Activated B cell treated with CpG ODN at 0.5 μM for 24 hours (primary cell): ENCODE data around the gene KLHL35. TPM values are rescaled to one million over a fixed set of nuclear protein-coding genes. Genes with fewer than 3 reads are reported as not detected.

ENCODE experiments used
- ATAC-seq: fragments of 200-7000 bp; cut with Tn5 transposase; one replicate; pipeline ENCODE4 v1.10.0; 2021; ENCODE audit warnings: low read depth, mild to moderate bottlenecking, moderate library complexity
- CTCF ChIA-PET: fragments of 350-600 bp; sonication (Branson Sonifier 250); formaldehyde crosslinking; loops from one replicate; lab custom pipeline; 2021; ENCODE audit warnings: antibody characterized with exemption; lab: Charles Lee
- POLR2A ChIA-PET: fragments of 350-600 bp; sonication (Branson Sonifier 250); formaldehyde crosslinking; loops from one replicate; lab custom pipeline; 2021; ENCODE audit warnings: antibody characterized with exemption; lab: Charles Lee
- DNase-seq: peaks from one replicate; pipeline ENCODE4 v3.0.0; 2022
- H3K27ac Mint-ChIP-seq: one replicate; pipeline ENCODE4 v1.8.0; 2020; ENCODE audit warnings: mixed read lengths
- H3K27me3 Mint-ChIP-seq: one replicate; pipeline ENCODE4 v1.8.0; 2021; ENCODE audit warnings: mixed read lengths
- H3K36me3 Mint-ChIP-seq: one replicate; pipeline ENCODE4 v1.8.0; 2021; ENCODE audit warnings: low read depth, mixed read lengths
- H3K4me1 Mint-ChIP-seq: one replicate; pipeline ENCODE4 v1.8.0; 2021; ENCODE audit warnings: mixed read lengths
- H3K4me3 Mint-ChIP-seq: one replicate; pipeline ENCODE4 v1.8.0; 2020; ENCODE audit warnings: mild to moderate bottlenecking, mixed read lengths
- H3K9me3 Mint-ChIP-seq: one replicate; pipeline ENCODE4 v1.8.0; 2020; ENCODE audit warnings: mixed read lengths
- CTCF ChIP-seq: fragments of 200-600 bp; IDR thresholded peaks from one replicate; pipeline ENCODE4 v1.8.0; 2022; ENCODE audit warnings: antibody characterized with exemption, mild to moderate bottlenecking
- intact Hi-C: fragments of 100-400 bp; cut with micrococcal nuclease; formaldehyde crosslinking; loops from one replicate; pipeline ENCODE4 v1.15.1; 2024
- total RNA-seq: library from RNA; stranded (reverse); gene quantifications from 2 replicates; pipeline ENCODE4 v1.2.3, GENCODE V29; 2022

Gene KLHL35
- total RNA-seq, 1 donor from 2014 or later = 0.11 TPM

GRCh38 chr11:75440960-75441803 lies 8.2 kb upstream of the KLHL35 start:
- Mint-ChIP-seq H3K4me1 (no peaks in the 10 kb centered on the region), H3K36me3 (peaks cover 4% of the 10 kb centered on the region), H3K27ac (no peak overlapping the region), H3K27me3 (no peaks in the 10 kb centered on the region), H3K9me3 (no peaks in the 10 kb centered on the region), H3K4me3 (no peak overlapping the region)
- DNase-seq (no peak), ATAC-seq (no peak)
- CTCF ChIA-PET = interaction anchor here (0.9 kb wide), 1 partner anchor 96 kb away, joined by 3 read pairs; no protein-coding TSS in a partner anchor
- POLR2A ChIA-PET = no interaction called here
- no peak for TF ChIP-seq CTCF
- intact Hi-C loops = no loop called here

GRCh38 chr11:75439495-75440120 lies 6.6 kb upstream of the KLHL35 start:
- H3K9me3 Mint-ChIP-seq = no peaks in the 10 kb centered on the region
- intact Hi-C loops = no loop called here
- H3K27me3 Mint-ChIP-seq = no peaks in the 10 kb centered on the region

GRCh38 chr11:75439026-75439425 lies 6.0 kb upstream of the KLHL35 start:
- POLR2A ChIA-PET = no interaction called here
- no peak overlapping the region for H3K27ac Mint-ChIP-seq
- CTCF ChIA-PET = no interaction called here
- no peak for TF ChIP-seq CTCF
- no peaks in the 10 kb centered on the region for H3K4me1 Mint-ChIP-seq
- DNase-seq (no peak), ATAC-seq (no peak)
- no peaks in the 10 kb centered on the region for H3K27me3 Mint-ChIP-seq
- intact Hi-C loops = no loop called here
- no peaks in the 10 kb centered on the region for H3K9me3 Mint-ChIP-seq
- H3K36me3 Mint-ChIP-seq = peaks cover 7% of the 10 kb centered on the region
- no peak overlapping the region for H3K4me3 Mint-ChIP-seq

More at GRCh38 chr11:75439495-75440120, 6.6 kb upstream of the KLHL35 start:
- CTCF ChIA-PET = no interaction called here
- TF ChIP-seq CTCF = no peak
- POLR2A ChIA-PET = no interaction called here
- Mint-ChIP-seq H3K27ac (no peak overlapping the region), H3K4me1 (no peaks in the 10 kb centered on the region), H3K4me3 (no peak overlapping the region), H3K36me3 (peaks cover 7% of the 10 kb centered on the region)
- ATAC-seq (no peak), DNase-seq (no peak)

- DNase-seq (no peak), ATAC-seq (no peak)
- POLR2A ChIA-PET = no interaction called here
- Mint-ChIP-seq H3K27ac (no peak overlapping the region), H3K27me3 (peaks cover 5% of the 10 kb centered on the region), H3K9me3 (no peaks in the 10 kb centered on the region), H3K4me3 (no peak overlapping the region), H3K36me3 (peaks cover 7% of the 10 kb centered on the region), H3K4me1 (no peaks in the 10 kb centered on the region)
- CTCF ChIA-PET = no interaction called here
- no peak for TF ChIP-seq CTCF
- intact Hi-C loops = no loop called here
These were observed 5.1 kb upstream of the KLHL35 start for GRCh38 chr11:75437966-75438659.

GRCh38 chr11:75436806-75437205 lies 3.8 kb upstream of the KLHL35 start:
- H3K4me1 Mint-ChIP-seq = no peaks in the 10 kb centered on the region
- DNase-seq = no peak
- peaks cover 7% of the 10 kb centered on the region for H3K36me3 Mint-ChIP-seq
- H3K9me3 Mint-ChIP-seq = no peaks in the 10 kb centered on the region
- ATAC-seq = no peak
- intact Hi-C loops = no loop called here
- no peak for TF ChIP-seq CTCF
- H3K27me3 Mint-ChIP-seq = peaks cover 15% of the 10 kb centered on the region
- H3K27ac Mint-ChIP-seq = no peak overlapping the region
- ChIA-PET POLR2A (interaction anchor here (0.6 to 0.7 kb wide), 2 partner anchors 179 to 811 kb away, joined by 3 read pairs; no protein-coding TSS in a partner anchor), CTCF (interaction anchor here (1.3 kb wide), 1 partner anchor 9 kb away, joined by 4 read pairs; no protein-coding TSS in a partner anchor)
- no peak overlapping the region for H3K4me3 Mint-ChIP-seq
